ENCODE measurements around the gene BCL2L1.

The BCL2L1 gene

DNA sequence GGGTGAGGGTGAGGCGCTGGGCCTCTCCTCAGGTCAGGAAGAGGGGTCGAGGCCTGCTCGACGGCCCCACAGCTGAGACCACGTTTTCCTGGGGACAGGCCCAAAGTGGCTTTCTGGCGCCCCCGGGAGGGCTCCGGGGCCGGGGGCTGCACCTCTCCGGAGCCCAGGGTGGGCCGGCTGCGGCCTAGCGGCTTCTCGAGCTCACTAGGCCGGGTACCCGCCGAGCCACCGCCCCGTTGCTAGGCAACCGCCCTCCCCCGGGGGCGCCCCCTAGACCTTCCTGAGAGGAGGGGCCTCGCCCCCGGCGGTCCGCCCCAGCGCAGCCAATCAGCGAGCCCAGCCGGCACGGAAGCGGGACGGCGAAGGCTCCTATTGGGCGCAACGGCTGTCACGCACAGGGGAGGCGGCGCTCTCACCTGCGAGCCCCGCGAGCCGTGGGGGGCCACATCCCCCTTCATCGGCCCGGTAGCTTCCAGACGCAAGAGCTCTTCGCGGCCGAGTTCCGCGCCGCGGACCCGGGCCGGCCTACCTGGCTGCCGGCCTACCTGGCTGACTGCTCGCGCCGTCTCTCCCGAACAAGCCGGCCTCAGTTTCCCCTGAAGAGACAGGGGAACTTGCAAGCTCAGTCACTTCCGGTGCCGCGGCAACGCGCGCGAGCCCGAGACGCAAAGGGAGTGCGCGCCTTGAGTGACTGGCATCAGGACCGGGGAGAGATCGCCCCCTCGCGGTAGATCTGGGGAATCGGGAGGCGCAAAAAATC, 831 bp upstream of the BCL2L1 start:
- peak; percentile 99 for DNase-seq

DNA sequence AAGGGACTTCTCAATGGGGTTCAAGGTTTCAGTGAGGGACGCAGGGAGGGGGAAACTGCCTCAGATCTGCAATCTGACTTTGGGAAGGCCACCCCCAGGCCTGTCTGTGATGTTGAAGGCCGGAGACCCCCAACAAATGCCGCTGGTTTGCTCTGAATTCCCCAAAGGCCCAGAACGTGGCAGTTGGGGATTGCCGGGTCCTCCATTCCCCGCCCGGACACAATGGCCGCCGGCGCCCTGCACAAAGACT, 326 bp upstream of the BCL2L1 start:
- no peak for DNase-seq

DNA sequence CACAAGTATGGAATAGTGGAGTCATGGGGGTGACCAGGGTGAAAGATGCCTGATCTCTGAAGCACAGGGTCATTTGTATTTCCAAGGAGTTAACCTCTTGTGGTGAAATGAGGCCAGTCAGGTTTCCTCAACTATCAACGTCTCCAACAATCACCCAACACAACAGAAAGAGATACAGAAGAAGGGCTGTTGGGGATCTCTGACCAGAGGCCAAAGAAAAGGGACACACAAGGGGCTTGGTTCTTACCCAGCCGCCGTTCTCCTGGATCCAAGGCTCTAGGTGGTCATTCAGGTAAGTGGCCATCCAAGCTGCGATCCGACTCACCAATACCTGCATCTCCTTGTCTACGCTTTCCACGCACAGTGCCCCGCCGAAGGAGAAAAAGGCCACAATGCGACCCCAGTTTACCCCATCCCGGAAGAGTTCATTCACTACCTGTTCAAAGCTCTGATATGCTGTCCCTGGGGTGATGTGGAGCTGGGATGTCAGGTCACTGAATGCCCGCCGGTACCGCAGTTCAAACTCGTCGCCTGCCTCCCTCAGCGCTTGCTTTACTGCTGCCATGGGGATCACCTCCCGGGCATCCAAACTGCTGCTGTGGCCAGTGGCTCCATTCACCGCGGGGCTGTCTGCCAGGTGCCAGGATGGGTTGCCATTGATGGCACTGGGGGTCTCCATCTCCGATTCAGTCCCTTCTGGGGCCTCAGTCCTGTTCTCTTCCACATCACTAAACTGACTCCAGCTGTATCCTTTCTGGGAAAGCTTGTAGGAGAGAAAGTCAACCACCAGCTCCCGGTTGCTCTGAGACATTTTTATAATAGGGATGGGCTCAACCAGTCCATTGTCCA, 1.0 kb downstream of the BCL2L1 start:
- peak; percentile 33 for DNase-seq

DNA sequence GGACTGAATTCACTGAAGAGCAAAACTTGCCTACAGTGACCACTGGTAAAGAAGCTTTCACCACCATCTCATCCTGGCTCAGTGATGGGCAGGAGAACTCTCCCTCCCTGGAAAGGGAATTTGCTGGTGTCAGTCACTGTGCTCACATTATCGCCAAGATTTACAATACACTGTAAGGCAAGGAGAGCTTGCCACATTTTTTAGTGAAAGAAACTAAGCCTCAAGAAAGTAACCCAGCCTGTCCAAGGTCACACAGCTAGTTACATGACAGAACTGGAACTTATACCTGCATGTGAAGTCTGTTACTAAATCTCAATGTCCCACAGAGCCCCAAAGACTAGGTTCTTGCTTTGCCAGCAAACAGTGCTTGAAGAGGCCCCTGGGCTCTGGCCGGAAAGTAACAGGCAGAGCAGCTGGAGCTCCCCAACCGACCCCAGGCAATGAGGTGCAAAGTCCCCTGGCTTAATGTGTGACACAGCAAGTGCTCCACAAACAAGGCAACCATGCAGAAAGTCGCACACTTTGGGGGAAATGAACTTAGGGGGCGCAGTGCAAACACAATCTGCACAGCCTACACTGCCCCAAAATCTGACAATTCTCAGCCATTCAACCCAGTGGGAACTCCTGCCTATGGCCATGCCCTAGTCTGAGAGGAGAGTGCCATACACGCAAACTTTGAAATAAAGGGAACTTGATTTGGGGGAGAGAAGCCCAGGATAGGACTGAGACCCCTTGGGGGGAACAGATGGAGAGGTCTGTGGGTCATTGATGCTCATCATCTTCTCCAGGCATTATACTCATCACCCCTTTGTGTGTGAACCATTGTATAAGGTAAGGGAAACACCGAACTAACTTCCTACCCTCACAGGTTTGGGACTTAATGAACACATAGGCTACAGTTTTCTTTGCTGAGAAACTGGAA, 1.9 kb downstream of the BCL2L1 start:
- peak; percentile 32 for DNase-seq

DNA sequence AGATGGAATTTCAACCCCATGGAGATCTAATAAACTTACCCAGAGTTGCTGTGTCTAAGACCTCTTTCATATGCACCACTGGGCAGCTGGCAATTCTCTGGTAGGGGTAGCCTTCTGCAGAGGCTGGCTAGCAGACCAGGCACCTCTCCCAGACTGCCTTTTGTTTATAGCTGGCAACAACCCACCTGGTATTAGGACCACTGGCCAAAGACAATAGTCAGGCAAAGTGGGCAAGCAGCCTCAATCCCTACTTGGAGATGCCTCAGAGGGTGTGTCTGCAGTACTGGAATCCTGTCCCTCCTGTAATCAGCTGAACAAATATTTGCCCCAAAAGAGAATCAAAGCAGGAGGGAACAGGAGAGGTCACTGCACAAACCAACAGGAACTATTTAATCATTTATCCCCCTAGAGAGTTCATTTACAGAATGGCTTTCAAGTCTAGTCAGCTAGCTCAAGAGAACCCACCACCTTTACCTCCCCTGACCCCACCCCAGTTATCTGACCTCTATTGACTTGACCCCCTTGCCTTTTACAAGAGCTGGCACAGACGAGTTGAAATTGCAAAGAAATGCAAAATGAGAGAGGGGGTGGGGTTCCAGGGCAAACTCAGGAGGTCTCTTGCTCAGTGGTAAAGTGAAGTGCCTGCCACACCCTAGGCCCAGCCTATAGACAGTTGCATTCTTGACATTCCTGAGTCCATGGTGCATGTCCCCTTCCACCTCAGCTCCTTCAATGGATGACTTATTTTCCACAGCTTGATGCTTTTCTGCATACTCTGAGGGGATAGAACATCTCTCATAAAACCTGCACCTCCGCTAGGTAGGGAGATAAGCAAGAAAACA, 2.8 kb downstream of the BCL2L1 start:
- DNase-seq: no peak

GRCh38 chr20:31718952-31719643, 3.6 kb downstream of the BCL2L1 start:
- DNase-seq: no peak

GRCh38 chr20:31717478-31718201, 5.0 kb downstream of the BCL2L1 start:
- DNase-seq: no peak

DNA sequence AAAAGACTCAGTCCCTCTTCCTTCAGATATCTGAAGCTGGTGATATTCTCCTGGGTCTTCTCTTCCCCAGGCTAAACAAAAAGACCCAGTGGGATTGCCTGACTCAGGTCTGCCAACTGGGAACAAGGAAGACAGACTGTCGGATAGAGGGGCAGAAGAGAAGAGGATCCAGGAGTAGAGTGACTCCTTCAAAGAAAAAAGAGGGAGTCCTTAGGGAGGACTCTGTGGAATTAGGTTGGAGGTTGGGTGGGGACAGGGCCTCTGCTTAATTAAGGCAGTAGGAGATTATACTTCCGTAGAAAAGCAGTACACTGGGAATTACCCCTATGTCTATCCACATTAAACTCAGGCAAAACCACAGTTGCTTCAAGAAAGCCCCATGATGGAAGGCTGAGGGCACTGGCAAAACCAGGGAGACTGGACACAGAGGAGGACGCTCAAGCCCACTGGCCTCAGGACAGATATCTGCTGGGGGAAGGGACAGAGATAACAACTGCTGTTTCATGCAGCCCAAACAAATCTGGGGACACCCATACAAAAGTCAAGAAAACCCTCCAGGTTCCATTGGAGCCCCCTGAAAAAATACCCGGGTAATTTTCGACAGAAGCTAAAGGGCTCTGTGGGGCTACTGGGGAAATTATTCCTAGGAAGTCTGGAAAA, 5.7 kb downstream of the BCL2L1 start:
- no peak for DNase-seq

DNA sequence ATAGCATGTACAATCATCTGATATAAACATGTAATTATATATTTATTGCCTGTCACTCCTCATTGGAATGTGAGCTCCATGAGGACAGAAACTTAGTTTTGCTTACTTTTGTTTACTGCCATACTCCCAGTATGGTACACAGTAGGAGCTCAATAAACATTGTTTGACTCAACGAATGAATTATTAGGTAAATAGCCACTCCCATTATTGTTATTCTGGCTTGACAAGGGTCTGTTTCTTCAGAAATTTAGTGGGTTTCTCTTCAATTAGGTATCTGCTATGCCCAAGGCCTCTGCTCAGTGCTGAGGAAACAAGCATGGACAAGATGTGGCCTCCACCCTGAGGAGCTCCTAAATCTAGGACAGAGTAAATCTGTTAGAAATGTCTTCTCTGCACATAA, 6.3 kb downstream of the BCL2L1 start:
- DNase-seq: no peak

DNA sequence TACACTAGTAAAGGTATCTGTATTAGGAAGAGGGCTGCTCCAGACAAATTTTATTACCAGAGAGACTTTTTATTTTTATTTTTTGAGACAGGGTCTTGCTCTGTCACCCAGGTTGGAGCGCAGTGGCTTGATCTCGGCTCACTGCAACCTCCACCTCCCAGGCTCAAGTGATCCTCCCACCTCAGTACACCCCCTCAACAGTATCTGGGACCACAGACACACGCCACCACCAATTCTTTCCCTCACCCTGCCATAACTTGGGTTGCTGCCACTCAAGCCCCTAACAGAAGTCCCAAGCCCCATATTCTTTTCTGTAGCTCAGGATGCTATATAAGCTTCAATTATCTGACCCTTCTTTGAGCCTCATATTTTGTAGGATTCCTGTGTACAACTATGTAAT, 6.9 kb downstream of the BCL2L1 start:
- no peak for DNase-seq

- peak; percentile 86 for DNase-seq
These were observed 9.1 kb downstream of the BCL2L1 start for GRCh38 chr20:31713312-31714273.

- peak; percentile 77 for DNase-seq
These were observed 9.9 kb downstream of the BCL2L1 start for GRCh38 chr20:31712564-31713311.

GRCh38 chr20:31712112-31712553, 10.5 kb downstream of the BCL2L1 start:
- no peak for DNase-seq

GRCh38 chr20:31711179-31712111, 11.2 kb downstream of the BCL2L1 start:
- no peak for DNase-seq

- DNase-seq: no peak
These were observed 12.1 kb downstream of the BCL2L1 start for GRCh38 chr20:31710423-31711108.

- no peak for DNase-seq
These were observed 12.7 kb downstream of the BCL2L1 start for GRCh38 chr20:31709939-31710338.
